ENCODE data around the gene PEX5. TPM values are rescaled to one million over a fixed set of nuclear protein-coding genes. Genes with fewer than 3 reads are reported as not detected.

The PEX5 gene
- polyA plus RNA-seq, 1 donor (not counting 4 experiments of a cell fraction or from before 2014, with no cell fraction given) = 14.4 TPM

DNA sequence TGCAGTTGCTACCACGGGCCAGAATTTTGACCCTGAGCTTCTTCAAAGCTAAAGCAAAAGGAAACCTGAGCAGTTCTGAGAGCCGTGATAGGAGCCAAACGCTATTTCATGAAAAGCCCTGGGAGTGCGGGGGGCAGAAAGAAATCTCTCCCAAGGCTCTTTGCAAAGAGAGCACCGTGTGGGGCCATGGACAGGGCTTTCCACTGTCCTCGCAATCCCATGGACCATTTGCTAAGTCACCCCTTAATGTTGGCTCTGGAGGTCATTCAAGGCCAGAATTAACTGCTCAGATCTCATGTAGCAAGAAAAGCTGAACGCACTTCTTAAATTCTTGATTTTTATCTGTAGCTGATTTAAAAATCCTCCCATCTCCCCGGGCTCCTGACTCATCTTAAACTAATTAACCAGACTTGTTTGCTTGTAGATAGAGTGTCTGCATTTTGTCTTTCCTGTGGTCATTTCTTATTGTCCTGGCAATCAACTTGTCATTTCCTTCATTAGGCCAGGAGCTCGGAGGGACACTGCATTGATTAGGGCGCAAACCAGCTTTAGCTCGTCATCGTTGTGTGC lies 34.5 kb upstream of the PEX5 start:
- Histone ChIP-seq H3K9ac (ENCODE audit: control insufficient read depth, extremely low read depth, insufficient read depth, low read length) (no peak overlapping the region), H3K4me1 (ENCODE audit: control insufficient read depth, extremely low read depth, insufficient read depth, low read length) (peaks cover 16% of the 10 kb centered on the region), H3K79me2 (ENCODE audit: control insufficient read depth, insufficient read depth, low read length) (no peaks in the 10 kb centered on the region), H3K4me2 (ENCODE audit: control insufficient read depth, extremely low read depth, insufficient read depth, low read depth, low read length) (peak overlapping the region; percentile 47), H4K20me1 (ENCODE audit: control insufficient read depth, extremely low read depth, insufficient read depth, low read length) (no peaks in the 10 kb centered on the region), H3K9me1 (ENCODE audit: control insufficient read depth, extremely low read depth, insufficient read depth, low read length) (no peaks in the 10 kb centered on the region), H3K27me3 (ENCODE audit: control insufficient read depth, extremely low read depth, insufficient read depth, low read length) (no peaks in the 10 kb centered on the region), H3K9me3 (ENCODE audit: control insufficient read depth, low read depth, low read length) (no peaks in the 10 kb centered on the region), H3K27ac (ENCODE audit: control insufficient read depth, insufficient read depth, low read length) (no peak overlapping the region), H2AFZ (ENCODE audit: control insufficient read depth, low read length) (no peak overlapping the region), H3K4me3 (ENCODE audit: control insufficient read depth in 2 of 3, extremely low read depth in 1 of 3, insufficient read depth in 2 of 3, low read depth in 1 of 3, low read length in 3 of 3) (no peak overlapping the region), H3K36me3 (ENCODE audit: control insufficient read depth in 2 of 2, extremely low read depth in 1 of 2, insufficient read depth in 2 of 2, low read length in 2 of 2) (peaks cover 4 to 16% of the 10 kb centered on the region in 2 experiments)
- TF ChIP-seq CTCF (optimal IDR thresholded peaks at IDR 0.05 in 1 of 3, IDR thresholded peaks at IDR 0.05 in 1 of 3, conservative IDR thresholded peaks at IDR 0.05 in 1 of 3; ENCODE audit: extremely low read depth in 1 of 3, insufficient read depth in 2 of 3, low read length in 3 of 3) (no peak), EZH2 (IDR thresholded peaks at IDR 0.05; ENCODE audit: low read length) (no peak)
- FAIRE-seq = peak; percentile 53
- dilution Hi-C loops (cut with MboI; ENCODE audit: extremely low pct_ligation_motif_present, low sequenced_read_pairs) = no loop called here
- no peak for DNase-seq (ENCODE audit: low read depth, low spot score)

- no peaks in the 10 kb centered on the region for H3K9me1 ChIP-seq (ENCODE audit: control insufficient read depth, extremely low read depth, insufficient read depth, low read length)
- H3K36me3 ChIP-seq (ENCODE audit: control insufficient read depth in 2 of 2, extremely low read depth in 1 of 2, insufficient read depth in 2 of 2, low read length in 2 of 2) = peaks cover 4 to 12% of the 10 kb centered on the region in 2 experiments
- H3K27ac ChIP-seq (ENCODE audit: control insufficient read depth, insufficient read depth, low read length) = no peak overlapping the region
- H3K4me1 ChIP-seq (ENCODE audit: control insufficient read depth, extremely low read depth, insufficient read depth, low read length) = peaks cover 16% of the 10 kb centered on the region
- H2AFZ ChIP-seq (ENCODE audit: control insufficient read depth, low read length) = no peak overlapping the region
- H4K20me1 ChIP-seq (ENCODE audit: control insufficient read depth, extremely low read depth, insufficient read depth, low read length) = peaks cover 3% of the 10 kb centered on the region
- no peak overlapping the region for H3K9ac ChIP-seq (ENCODE audit: control insufficient read depth, extremely low read depth, insufficient read depth, low read length)
- H3K79me2 ChIP-seq (ENCODE audit: control insufficient read depth, insufficient read depth, low read length) = no peaks in the 10 kb centered on the region
- peak overlapping the region; percentile 47 for H3K4me2 ChIP-seq (ENCODE audit: control insufficient read depth, extremely low read depth, insufficient read depth, low read depth, low read length)
- TF ChIP-seq EZH2 (IDR thresholded peaks at IDR 0.05; ENCODE audit: low read length) (no peak), CTCF (optimal IDR thresholded peaks at IDR 0.05 in 1 of 3, IDR thresholded peaks at IDR 0.05 in 1 of 3, conservative IDR thresholded peaks at IDR 0.05 in 1 of 3; ENCODE audit: extremely low read depth in 1 of 3, insufficient read depth in 2 of 3, low read length in 3 of 3) (peak in 1 of 3 experiments; percentile 18)
- dilution Hi-C loops (cut with MboI; ENCODE audit: extremely low pct_ligation_motif_present, low sequenced_read_pairs) = no loop called here
- H3K27me3 ChIP-seq (ENCODE audit: control insufficient read depth, extremely low read depth, insufficient read depth, low read length) = no peaks in the 10 kb centered on the region
- FAIRE-seq (no peak), DNase-seq (ENCODE audit: low read depth, low spot score) (no peak)
- no peak overlapping the region for H3K4me3 ChIP-seq (ENCODE audit: control insufficient read depth in 2 of 3, extremely low read depth in 1 of 3, insufficient read depth in 2 of 3, low read depth in 1 of 3, low read length in 3 of 3)
- H3K9me3 ChIP-seq (ENCODE audit: control insufficient read depth, low read depth, low read length) = no peaks in the 10 kb centered on the region
These were observed 33.9 kb upstream of the PEX5 start for GRCh38 chr12:7155471-7156034.

Data from keratinocyte (primary cell).